ENCODE measurements around the gene OSBPL8.
"Not testable (repeated sequence)": the region's sequence is repeated elsewhere in the genome, so short reads cannot be mapped to it uniquely, and the experiment has no call there.

The OSBPL8 gene

DNA sequence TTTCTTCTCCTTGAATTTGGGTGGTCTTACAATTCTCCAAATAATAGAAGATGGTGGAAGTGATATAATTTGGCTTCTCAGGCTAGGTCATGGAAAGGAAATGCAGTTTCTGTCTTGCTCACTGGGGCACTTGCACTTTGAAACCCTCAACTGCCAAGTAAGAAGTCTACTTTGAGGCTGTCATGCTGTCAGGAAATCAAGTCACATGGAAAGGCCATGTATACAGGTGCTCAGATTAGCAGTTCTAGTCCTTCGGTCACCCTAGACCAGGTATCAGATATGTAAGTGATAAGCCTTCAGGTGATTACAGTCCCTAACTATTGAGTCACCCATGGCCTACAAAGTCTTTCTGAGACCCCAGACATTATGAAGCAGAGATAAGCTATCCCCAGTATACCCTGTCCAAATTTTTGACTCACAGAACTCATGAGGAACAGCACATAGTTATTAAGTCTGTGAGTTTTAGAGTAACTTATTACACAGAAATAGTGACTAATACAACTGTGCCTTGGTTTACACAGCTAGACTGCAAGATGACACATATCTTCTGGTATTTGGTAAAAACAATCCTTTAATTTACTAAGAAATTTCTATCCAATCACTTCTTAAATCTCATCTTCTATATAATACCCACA is 185.1 kb downstream of the OSBPL8 start:
- DNase-seq (ENCODE audit: low read depth in 3 of 3, low spot score in 1 of 3), result no peak

DNA sequence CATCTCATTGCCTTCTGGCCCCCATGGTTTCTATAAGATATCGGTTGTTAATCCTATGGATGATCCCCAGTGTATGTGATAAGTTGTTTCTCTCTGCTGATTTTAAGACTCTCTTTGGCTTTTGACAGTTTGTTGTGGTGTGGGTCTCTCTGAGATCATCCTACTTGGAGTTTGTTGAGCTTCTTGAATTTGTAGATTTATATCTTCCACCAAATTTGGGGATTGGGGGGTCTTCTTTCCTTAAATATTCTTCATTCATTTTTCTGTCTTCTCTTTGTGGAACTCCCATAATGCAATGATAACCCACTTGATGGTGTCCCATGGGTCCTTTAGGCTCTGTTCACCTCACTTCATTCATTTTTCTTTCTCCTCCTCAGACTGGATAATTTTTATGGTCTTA is 191.3 kb downstream of the OSBPL8 start:
- DNase-seq (ENCODE audit: low read depth in 3 of 3, low spot score in 1 of 3), result no peak

DNA sequence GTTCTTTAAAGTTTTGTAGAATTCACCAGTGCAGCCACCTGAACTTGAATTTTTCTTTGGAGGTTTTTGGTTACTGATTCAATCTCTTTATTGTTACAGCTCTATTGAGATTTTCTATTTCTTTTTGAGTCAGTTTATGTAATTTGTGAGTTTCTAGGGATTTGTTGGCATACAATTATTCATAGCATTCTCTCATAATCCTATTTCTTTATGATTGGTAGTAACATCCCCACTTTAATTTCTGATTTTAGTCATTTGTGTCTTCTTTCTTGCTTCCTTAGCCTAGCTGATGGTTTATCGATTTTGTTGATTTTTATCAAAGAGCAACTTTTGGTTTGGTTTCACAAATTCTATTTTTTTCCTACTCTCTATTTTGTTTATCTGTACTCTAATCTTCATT is 193.4 kb downstream of the OSBPL8 start:
- DNase-seq (ENCODE audit: low read depth in 3 of 3, low spot score in 1 of 3), result no peak

DNA sequence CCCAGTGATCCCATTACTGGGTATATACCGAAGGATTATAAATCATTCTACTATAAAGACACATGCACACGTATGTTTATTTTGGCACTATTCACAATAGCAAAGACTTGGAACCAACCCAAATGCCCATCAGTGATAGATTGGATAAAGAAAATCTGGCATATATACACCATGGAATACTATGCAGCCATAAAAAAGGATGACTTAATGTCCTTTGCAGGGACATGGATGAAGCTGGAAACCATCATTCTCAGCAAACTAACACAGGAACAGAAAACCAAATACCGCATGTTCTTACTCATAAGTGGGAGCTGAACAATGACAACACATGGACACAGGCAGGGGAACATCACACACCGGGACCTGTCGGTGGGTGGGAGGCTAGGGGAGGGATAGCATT is 195.4 kb downstream of the OSBPL8 start:
- DNase-seq (ENCODE audit: low read depth in 3 of 3, low spot score in 1 of 3), result not testable (repeated sequence)

DNA sequence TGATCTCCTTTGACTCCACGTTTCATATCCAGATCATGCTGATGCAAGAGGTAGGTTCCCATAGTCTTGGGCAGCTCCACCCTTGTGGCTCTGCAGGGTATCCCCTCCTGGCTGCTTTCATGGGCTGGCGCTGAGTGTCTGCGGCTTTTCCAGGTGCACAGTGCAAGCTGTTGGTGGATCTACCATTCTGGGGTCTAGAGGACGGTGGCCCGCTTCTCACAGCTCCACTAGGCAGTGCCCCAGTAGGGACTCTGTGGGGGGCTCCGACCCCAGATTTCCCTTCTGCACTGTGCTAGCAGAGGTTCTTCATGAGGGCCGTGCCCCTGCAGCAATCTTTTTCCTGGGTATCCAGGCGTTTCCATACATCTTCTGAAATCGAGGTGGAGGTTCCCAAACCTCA is 199.3 kb downstream of the OSBPL8 start:
- DNase-seq (ENCODE audit: low read depth in 3 of 3, low spot score in 1 of 3), result no peak

DNA sequence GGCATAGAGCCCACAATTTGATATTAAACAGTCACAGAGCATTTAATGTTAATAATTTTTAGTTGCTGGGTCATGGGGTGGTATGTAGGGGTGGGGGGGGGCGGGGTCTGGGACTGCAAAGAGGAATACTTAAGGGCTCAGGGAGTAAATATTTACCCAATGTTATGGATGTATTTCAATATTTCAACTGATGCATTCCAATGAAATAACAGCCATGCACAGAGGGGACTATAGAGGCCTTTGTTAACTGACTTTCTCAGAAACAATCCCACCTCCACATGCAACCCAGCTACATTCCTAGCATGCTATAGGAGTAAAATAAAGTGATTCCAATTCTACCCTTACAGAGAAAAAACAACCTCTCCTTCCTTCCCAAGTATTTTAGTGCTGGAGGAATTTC is 203.5 kb downstream of the OSBPL8 start:
- no peak for DNase-seq (ENCODE audit: low read depth in 3 of 3, low spot score in 1 of 3)

DNA sequence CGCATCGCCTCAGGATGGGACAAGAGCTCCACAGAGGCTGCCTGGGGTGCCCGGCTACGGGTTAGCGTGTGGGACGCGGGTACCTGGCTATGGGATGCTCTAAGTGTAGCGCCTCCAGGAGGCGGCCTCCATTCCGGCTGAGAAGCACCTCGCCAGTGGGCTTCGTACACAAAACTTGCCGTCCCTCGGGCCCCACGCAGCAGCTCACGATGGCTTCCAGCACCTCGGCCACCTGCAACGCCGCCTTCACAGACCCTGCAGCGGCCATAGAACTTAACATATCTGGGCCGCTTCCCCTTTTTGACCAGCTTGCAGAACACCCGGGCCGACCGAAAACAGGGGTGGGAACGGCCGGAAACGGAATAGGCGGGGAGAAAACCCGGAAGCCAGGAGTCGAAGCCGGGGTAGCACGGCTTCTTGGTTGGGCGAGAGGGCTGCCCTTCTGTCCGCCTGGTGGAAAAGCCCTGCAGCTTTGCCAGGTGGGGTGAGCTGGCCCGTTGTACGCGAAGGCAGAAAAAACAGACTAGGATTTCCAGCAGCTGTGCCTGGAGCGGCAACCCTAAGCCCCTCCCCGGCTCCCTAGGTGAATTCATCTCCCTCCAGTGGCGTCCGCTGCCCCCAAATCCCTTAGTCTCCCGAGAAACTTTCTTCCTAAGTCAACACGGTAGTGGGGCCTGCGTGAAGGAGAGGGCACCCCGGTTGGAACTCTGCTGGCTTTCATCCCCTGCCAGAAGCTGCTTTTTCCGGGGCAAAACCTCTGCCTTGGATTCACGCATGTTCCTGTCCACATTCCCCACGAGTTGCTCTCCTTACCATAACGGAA is 211.3 kb downstream of the OSBPL8 start, which contains the start of gene BBS10:
Gene BBS10 (minus strand): TSS at position 337 of the 823 bp plus-strand sequence. CDS start 57 bp downstream, at position 280.
- peak; percentile 56 to 68 (median 68) for DNase-seq (ENCODE audit: low read depth in 3 of 3, low spot score in 1 of 3)

DNA sequence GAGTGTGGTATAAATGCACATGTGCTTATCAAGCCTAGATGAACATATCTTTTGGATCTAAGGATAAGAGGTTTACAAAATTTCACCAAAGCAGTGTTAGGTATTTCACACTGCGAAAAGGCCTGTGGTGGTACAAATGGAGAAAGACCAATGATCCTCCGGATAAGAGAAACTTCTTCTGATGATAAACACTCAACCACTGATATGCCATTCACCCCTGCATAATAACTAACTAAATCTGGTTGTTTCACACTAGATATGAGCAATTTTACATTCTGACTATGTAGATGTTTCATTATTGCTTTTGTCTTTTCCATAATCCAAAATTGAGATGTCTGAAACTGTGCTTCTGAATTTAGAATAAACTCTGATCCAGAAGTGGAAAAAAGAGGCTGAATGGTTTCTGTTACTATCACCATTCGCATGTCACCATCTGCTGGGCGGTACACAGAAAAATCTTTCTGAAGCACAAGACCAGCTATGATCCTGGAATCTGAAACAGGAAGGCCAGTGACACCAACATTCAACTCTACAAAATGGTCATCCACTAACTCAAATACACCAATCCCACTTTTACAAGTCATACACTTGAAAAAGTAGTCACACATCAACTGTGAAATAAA is 212.7 kb downstream of the OSBPL8 start:
- no peak for DNase-seq (ENCODE audit: low read depth in 3 of 3, low spot score in 1 of 3)

DNA sequence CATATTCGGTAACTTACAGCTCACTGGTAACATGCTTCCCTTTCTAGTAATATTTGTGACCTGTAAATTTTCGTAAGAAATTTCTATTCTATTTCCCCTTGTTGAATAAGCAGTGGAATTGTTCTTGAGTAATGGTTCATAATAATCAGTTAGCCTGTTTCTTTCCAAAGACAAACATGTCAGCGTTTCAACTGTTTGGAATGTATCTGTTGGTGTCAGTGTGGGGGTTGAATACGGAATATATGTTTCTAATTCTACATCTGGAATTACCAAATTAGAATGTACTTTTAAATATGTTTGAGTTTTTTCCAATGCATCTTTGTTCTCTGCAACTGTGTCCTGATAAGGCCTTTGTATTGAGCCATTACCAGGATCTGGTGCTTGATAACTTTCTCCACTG is 213.3 kb downstream of the OSBPL8 start:
- no peak for DNase-seq (ENCODE audit: low read depth in 3 of 3, low spot score in 1 of 3)

DNA sequence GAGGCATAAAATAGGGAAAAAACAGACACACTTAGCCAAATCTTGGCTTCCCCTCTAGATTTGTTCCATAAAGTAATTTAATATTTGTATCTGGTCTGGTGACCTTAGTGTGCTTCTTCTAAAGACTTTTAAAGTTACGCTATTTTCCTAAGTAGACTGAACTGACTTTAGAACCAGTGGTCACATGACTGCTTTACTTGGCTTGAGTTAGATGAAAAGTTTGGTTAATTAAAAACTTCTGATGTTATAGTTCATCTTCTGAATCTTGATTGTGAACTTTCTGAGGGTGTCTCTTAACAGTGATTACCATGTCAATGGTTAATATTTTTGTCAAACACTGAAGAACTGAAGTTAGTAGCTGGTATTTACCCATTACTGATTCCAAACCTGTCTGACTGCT is 214.0 kb downstream of the OSBPL8 start:
- no peak for DNase-seq (ENCODE audit: low read depth in 3 of 3, low spot score in 1 of 3)

DNA sequence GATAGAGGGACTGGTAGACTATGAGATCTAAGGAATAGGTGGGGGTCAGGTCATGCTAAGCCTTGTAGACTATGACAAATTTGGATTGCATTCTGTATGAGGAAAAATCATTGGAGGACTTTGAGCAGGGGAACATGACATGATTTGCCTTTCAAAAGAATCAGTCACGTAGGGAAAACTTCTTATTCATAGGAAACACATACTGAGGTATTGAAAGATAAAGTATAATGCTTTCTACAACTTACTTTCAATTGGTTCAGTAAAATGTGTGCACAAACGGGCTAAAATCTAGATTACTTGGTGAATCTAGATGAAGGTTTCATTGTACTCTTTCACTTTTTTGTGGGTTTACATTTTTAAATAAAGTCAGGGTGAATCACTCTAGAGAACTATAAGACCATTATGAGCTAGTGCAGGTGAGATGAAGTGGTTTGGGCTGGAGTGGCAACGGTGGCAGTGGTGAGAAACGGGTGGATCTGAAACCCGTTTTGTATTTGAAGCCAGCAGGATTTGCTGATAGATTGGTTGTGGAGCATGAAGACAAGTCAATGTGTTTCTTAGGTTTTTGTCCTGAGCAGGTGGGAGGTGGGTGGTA is 218.0 kb downstream of the OSBPL8 start:
- DNase-seq (ENCODE audit: low read depth in 3 of 3, low spot score in 1 of 3), result no peak

DNA sequence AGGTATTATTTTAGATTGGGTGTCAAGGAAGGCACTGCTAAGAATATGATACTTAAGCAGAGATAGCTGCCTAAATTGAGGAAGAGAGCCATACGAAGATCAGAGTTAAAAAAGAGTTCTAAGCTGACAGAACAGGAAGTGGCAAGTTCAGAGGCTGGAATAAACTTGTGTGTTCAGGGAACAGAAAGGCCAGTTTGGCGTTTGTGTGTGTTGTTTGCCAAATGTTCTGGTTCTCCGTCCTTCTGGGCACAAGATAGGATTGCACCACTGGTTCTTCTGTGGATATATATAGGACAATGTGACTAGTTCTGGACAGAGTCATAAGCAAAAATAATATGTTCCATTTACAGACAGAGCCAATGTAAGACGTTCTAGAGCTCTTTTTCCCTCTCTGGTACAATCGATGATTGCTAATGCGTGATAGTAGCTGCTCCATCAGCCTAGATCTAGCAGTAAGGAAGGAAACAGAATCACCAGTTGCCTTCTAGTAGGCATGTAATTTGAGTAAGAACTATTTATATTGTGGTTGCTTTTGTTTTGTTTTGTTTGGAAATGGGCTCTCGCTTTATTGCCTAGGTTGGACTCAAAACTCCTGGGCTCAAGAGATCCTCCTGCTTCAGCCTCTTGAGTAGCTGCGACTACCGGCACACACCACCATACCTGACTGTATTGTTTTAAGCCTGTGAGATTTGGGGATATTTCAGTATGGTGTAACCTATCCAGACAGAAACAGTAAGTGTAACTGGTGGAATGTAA is 218.7 kb downstream of the OSBPL8 start:
- DNase-seq (ENCODE audit: low read depth in 3 of 3, low spot score in 1 of 3), result no peak

DNA sequence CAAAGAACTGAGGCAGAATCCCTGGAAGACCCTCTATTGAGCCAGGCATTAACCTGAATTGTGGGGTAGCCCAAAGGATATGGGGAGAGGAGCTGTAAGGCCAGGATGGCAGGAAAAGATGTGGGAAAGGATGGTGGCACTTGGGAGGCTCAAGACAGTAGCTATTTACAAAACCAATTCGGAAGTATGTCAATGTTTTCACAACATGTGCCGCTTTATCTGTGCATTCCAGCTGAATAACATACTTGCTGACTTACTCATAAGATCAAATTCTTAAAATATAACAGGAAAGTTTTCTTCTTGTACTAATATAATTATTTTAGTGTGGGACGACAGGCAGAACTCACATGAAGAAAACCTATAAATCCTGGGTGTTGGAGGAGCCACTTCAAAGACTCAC is 222.0 kb downstream of the OSBPL8 start:
- no peak for DNase-seq (ENCODE audit: low read depth in 3 of 3, low spot score in 1 of 3)

DNA sequence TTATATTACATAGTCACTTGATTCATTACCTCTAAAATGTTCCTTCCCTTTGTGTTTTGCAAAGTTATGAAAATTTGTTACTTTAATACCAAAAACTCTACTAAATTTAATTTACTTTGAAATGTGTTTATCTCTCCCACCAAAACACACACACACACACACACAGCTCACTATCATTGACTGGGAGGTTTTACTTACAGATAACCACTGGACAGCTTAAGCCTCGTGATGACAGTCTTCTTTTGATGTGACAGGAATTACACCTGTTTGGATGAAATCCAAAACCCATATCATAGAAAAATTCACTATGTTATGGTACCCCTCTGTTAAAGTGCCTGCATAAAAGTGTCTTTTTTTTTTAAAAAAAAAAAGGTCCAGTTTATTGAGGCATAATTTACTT is 227.0 kb downstream of the OSBPL8 start:
- DNase-seq (ENCODE audit: low read depth in 3 of 3, low spot score in 1 of 3), result no peak

DNA sequence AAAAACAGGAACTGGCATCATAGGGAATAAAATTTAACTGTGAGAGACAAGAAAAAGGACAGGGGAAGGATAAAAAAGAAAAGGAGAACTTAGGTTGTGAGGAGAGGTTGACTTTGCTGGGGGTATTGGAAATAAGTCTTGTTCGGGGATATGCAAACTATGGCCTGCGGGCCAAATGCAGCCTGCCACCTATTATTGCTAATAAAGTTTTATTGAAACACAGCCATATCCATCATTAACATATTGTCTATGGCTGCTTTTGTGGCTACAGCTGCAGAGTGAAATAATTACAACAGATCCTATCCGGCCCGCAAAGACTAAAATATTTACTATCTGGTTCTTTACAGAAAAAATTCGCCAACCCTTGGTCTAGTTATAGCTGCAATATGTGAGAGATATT is 230.0 kb downstream of the OSBPL8 start:
- no peak for DNase-seq (ENCODE audit: low read depth in 3 of 3, low spot score in 1 of 3)

DNA sequence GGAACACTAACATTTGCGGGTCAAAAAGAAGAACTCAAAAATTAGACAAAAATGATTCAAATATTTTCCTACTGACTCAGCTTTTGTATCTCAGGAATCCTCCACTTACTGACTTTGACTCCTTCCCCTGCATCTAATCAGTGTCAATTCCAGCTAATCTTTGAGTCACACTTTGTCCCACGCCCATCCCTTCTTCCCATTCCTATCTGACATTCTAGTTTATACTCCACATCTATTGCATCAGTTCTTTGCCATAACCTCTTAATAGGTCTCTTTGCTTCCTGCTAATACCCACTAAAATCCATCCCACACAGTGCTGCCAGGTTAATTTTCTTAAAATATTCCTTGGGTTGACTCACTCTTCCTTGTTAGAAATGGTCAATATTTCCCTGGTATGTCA is 230.4 kb downstream of the OSBPL8 start:
- DNase-seq (ENCODE audit: low read depth in 3 of 3, low spot score in 1 of 3), result no peak

DNA sequence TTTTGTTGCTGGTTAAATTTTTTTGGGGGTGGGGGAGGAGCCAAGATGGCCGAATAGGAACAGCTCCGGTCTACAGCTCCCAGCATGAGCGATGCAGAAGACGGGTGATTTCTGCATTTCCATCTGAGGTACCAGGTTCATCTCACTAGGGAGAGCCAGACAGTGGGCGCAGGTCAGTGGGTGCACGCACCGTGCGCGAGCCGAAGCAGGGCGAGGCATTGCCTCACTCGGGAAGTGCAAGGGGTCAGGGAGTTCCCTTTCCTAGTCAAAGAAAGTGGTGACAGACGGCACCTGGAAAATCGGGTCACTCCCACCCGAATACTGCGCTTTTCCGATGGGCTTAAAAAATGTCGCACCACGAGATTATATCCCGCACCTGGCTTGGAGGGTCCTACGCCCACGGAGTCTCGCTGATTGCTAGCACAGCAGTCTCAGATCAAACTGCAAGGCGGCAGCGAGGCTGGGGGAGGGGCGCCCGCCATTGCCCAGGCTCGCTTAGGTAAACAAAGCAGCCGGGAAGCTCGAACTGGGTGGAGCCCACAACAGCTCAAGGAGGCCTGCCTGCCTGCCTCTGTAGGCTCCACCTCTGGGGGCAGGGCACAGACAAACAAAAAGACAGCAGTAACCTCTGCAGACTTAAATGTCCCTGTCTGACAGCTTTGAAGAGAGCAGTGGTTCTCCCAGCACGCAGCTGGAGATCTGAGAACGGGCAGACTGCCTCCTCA is 239.8 kb downstream of the OSBPL8 start:
- not testable (repeated sequence) for DNase-seq (ENCODE audit: low read depth in 3 of 3, low spot score in 1 of 3)

DNA sequence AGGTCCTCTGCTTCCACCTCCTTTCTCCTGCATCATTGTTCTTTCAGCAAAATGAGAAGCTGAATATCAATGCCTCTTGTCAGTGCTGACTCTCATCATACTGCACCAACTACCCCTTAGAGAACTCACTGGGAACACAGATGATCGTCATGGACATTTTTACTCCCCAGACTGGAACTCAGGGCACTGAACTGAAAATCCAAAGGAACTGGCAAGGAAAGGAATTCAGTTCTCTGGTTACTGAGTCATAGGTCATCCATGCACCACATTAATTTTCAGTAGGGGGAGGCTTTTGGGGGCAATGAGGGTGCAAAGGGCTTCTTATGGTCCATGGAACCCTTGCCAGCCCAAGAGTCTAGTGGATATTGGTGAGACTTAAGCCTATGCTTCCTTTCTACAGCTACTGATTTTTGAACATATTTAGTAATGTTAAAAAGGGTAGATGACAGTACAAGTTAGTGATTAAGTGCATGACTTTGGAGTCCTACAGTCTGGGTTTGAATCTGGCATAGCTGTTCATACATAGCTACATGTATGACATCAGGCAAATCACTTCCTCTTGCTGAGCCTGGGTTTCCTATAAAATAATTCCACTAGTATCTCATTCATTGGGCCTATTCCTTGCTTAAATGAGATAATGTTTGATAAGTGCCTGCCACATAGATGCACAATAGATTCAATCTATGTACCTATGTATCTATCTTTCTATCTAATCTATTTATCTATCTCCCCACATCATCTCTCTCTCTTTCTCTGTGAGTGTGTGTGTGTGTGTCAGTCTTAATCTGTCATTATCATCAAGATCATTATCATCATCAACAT is 240.6 kb downstream of the OSBPL8 start:
- DNase-seq (ENCODE audit: low read depth in 3 of 3, low spot score in 1 of 3), result no peak

DNA sequence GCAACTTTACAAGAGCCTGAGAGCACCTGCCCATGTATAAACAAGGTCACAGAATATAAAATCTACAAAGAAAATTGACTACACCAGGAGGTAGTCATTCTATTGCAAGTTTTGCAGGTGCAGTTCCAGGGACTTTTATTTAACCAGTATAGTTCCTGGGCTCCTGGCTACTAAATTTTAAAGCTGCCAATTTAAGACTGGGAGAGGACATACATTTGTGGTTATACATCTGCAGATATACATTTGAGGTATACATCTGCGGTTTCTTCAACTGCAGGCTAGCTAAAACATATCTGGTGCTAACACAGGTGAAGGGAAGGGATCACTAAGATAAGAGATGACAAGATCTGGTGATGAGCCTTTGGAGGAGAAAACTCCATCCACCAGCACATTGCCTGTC is 241.6 kb downstream of the OSBPL8 start:
- no peak for DNase-seq (ENCODE audit: low read depth in 3 of 3, low spot score in 1 of 3)

DNA sequence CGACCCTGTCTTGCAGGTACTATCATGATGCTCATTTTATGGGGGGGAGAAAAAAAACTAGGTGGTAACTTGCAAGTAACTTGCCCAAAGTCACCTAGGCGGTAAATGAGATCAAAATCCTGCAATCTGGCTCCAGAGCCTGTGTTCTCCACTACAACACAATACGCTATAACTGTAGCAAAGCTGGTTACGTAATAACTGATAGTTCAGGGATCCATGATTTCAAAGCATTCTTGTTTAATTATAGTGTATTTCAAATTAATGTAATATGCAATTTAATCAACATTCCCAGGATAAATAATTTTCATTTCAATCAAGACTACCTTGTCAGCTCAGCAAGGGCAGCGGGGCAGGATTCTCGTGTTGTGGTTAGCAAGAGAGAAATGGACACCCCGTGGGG is 243.1 kb downstream of the OSBPL8 start:
- no peak for DNase-seq (ENCODE audit: low read depth in 3 of 3, low spot score in 1 of 3)
